ENCODE results near the gene ANKRD27. TPM values are rescaled to one million over a fixed set of nuclear protein-coding genes. Genes with fewer than 3 reads are reported as not detected.
"Not testable (repeated sequence)": the region's sequence is repeated elsewhere in the genome, so short reads cannot be mapped to it uniquely, and the experiment has no call there.

ANKRD27 gene
- total RNA-seq (2014; rRNA removed; shearing (Covaris generic)) = 17.8 and 18.5 TPM in 2 replicates
- polyA plus RNA-seq (2014; cell fraction: nucleus; rRNA removed) = 31.0 and 34.4 TPM in 2 replicates

DNA sequence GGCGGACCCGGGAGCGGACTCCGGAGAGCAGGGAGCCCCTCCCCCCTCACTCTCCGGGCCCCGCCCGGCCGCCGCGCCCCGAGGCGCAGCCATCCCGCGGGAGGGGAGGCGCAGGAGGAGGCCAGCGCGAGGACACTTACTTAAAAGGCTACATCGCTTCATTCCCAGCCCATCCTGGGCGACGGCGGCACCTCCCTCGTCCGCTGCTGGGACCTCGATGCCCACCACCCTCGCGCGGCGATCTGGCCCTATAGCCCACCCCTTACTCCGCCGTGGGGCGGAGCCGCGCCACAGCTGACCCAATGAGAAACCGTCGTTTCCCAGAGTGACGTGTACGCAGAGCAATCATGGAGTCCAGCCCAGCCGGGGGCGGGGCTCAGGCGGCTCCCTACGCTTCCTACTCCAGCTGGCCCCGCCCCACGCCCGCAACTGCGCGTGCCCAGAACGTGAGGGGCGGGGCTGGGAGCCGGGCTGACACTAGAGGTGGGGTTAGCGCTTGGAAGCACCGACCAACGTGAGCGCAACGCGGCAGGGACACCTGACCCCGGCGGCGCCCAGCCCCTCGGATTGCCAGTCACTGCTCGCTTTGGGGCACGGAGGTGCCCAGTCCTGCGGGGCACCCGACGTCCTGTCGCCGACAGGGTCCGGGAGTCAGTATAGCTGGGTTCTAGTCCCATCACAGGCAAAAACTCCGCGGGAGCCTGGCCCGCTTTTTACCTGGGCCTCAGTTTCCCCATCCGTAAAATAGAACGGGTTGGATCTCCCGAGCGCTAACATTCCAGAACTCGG, at the start of gene ANKRD27:
Gene ANKRD27 (minus strand): TSS at position 250 of the 789 bp plus-strand sequence. CDS start 16,165 bp downstream, outside the sequence.
- peak; percentile 96 for DNase-seq (ENCODE audit: extremely low read depth, low read depth)

DNA sequence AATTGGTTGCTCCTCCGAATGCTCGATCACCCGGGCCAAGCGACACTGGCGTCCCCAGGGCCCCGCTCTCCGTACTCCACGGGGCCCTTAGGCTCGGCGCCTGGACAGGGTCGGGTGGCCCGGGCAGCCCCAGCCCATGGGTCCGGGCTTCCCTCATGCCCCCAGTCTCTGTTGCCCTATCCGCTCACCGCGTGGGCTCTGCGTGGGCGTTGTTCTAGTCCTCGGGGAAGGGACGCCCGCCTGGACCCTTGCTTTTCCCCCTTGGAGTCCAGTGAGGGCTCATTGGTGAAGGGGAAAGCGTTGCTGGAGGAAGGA, 45.9 kb upstream of the ANKRD27 start:
- DNase-seq (ENCODE audit: extremely low read depth, low read depth) = no peak

DNA sequence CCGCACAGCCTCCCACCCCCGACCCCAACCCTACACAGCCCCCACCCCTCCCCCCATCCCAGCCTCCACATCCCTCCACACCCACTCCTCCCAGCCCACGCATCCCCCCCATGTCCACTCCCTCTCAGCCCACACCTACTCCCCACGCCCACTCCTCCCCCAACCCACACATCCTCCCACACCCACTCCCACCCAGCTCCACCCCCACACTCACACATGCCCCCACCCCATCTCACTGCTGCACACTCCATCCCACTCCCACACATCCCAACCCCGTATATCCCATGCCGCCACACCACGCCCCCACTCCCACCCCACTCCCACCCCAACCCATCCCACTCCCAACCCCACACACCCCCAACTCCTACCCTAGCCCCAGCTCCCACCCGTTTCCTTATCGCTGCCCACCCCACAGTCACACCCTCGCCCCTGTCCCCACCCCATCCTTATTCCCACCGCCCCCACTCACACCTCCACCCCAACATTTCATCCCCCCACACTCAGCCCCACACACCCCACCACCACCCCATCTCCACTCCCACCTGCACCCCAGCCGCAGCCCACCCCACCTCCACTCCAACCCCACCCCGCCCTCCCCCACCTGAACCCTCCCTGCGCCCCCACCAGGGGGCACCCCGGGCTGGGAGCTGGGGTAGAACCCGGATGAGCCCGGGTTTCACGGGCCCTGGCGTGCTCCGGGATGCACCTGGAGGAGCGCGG, 45.4 kb upstream of the ANKRD27 start:
- no peak for DNase-seq (ENCODE audit: extremely low read depth, low read depth)

DNA sequence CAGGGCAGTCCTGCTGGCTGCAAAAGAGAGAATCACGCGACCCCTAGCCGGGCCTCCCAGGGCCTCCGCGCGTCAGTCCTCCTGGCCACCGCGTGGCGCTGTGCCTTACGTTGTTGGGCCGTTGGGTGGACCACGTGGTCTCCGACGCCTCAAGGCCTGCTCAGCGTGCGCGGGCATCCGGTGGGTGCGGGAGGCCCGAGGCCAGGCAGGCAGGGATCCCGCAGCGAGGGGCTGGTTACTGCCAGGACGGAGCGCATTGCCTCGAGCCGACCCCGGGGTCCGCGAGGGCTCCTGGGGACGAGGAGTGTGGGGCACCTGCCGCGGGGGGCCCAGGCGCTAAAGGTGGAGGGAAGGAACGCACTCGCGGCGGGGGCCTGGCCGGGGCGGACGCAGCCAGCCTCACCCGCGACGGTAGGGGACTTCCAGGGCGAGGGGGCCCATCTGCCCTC, 44.7 kb upstream of the ANKRD27 start, which contains the start of gene TDRD12:
Gene TDRD12 (plus strand): TSS at position 157 of the 449 bp plus-strand sequence. CDS start 306 bp downstream, outside the sequence.
- DNase-seq (ENCODE audit: extremely low read depth, low read depth) = no peak

DNA sequence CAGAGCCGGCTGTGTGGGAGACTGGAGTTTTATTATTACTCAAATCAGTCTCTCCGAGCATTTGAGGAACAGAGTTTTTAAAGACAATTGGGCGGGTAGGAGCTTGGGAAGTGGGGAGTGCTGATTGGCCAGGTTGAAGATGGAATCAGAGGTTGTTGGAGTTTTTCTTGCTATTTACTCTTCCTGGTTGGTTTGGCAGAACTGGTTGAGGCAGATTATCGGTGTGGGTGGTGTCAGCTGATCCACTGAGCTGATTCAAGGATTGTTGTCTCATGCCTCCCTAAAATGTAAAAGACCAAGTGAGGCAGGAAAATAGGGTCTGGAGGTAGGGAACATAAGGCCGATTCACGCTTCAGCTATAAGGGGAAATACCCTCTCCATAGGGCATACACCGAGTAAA, 43.3 kb upstream of the ANKRD27 start:
- no peak for DNase-seq (ENCODE audit: extremely low read depth, low read depth)

DNA sequence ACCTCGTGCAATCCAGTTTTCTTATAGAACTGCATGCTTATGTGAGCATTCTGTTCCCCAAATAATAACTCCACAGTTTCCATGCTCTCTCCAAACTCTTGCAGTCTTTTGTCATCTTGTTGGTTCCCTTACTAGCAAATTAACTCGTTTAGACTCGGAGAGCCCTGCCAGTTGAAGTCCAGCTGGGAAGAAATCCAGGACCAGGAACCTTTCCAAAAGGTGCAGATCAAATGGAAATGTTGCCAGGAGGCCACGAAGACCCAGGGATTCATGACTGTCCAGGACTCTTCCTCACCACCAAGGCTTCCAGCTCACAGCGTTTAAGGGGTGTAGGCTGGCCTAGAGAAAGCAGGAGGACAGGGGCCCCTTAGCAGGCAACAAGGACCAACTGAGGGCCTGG, 42.5 kb upstream of the ANKRD27 start:
- DNase-seq (ENCODE audit: extremely low read depth, low read depth) = no peak

DNA sequence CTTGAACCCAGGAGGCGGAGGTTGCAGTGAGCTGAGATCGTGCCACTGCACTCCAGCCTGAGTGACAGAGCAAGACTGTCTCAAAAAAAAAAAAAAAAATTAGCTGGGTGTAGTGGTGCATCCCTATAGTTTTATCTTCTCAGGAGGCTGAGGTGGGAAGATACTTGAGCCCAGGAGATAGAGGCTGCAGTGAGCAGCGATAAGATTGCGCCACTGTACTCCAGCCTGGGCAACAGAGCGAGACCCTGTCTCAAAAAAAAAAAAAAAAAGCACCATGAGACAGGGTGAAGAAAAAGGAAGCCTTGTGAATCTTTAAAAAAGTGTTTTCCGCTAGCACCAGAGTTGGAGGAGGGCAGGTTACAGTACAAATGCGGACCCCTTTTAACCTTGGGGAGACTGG, 41.2 kb upstream of the ANKRD27 start:
- DNase-seq (ENCODE audit: extremely low read depth, low read depth) = not testable (repeated sequence)

DNA sequence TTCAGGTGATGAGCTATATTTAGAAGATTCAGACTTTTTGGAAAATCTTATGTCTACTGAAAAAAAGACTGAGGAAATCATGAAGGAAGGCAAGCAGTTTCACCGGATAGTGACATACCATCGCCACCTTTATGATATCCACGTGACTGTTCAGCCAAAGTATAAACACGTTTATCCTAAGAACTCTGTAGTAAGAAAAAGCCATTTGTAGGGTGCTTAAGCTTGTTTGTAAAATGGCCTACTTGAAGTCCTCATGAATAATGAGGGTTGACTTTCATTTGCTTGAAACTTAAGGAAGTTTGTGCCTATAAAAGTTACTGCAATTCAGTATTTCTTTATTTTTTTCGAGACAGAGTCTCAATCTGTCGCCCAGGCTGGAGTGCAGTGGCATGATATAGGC, 36.8 kb upstream of the ANKRD27 start:
- DNase-seq (ENCODE audit: extremely low read depth, low read depth) = no peak

DNA sequence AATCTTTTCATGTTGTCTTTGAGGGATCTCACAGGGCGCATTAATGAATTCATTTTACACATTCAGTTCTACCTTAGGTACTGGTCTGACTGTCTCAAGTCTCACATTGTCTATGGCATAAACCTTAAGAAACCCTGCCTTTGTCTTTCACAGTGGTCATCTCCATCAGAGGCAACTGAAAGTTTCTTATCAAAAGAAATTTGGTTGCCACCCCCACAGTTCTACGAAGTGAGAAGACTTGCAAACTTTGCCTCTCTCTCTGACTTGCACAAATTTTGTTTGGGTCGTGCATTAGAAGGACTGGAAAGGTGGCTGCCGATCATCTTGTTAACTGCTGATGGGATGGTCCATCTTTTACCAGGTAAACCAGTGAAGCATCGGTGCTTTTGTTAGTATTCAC, 34.1 kb upstream of the ANKRD27 start:
- no peak for DNase-seq (ENCODE audit: extremely low read depth, low read depth)

DNA sequence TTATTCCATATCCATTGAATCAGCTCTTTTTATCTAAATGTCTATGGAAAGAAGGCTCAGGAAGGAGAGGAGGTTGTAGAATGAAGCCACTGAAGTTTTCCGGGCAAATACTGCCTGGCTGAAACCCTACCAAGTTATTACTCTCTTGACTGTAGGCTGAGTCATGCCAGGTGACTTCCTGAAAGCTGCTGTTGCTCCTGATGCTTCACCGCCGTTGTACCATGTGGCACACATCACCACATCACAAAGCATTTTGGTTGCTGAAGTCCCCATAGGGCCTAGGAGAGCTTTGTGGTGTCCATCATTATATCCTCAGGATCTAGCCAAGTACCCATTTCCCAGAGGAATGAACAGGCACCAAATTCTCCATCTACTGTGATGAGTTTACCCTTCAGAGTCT, 33.5 kb upstream of the ANKRD27 start:
- DNase-seq (ENCODE audit: extremely low read depth, low read depth) = no peak

DNA sequence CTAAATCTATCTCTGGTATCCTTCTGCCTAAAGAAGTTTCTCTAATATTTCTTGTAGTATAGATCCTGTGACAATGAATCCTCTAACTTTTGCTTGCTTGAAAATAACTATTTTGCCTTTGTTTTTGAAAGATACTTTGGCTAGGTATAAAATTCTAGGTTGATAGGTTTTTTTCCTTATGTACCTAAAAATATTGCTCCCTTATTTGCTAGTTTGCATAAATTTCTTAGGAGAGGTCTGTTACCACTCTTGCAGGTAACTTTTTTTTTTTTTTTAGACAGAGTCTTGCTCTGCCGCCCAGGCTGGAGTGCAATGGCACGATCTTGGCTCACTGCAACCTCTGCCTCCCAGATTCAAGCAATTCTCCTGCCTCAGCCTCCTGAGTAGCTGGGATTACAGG, 29.0 kb upstream of the ANKRD27 start:
- DNase-seq (ENCODE audit: extremely low read depth, low read depth) = not testable (repeated sequence)

DNA sequence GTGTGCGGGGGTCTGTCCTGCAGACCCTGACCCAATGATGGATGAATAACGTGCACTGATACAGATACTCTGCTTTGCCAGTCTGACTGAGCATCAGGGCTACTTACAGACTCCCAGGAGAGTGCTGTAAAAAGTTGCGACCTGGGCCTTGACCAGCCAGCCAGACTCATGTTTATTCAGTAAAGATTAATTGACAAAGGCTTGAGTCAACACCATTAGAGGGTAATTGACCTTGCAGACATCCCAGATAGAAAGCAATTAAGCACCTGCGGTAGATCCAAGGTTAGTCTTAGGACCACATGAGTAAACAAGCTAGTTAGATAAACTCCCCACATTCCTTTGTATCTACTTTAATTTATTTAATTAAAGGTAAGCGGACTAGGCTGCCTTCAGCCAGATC, 27.0 kb upstream of the ANKRD27 start:
- no peak for DNase-seq (ENCODE audit: extremely low read depth, low read depth)

DNA sequence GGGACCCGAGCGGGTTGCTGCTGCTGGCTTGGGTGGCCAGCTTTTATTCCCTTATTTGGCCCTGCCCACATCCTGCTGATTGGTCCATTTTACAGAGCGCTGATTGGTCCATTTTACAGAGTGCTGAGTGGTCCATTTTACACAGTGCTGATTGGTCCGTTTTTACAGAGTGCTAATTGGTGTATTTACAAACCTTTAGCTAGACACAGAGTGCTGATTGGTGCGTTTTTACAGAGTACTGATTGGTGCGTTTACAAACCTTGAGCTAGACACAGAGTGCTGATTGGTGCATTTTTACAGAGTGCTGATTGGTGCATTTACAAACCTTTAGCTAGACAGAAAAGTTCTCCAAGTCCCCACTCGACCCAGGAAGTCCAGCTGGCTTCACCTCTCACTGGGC, 25.1 kb upstream of the ANKRD27 start:
- DNase-seq (ENCODE audit: extremely low read depth, low read depth) = not testable (repeated sequence)

DNA sequence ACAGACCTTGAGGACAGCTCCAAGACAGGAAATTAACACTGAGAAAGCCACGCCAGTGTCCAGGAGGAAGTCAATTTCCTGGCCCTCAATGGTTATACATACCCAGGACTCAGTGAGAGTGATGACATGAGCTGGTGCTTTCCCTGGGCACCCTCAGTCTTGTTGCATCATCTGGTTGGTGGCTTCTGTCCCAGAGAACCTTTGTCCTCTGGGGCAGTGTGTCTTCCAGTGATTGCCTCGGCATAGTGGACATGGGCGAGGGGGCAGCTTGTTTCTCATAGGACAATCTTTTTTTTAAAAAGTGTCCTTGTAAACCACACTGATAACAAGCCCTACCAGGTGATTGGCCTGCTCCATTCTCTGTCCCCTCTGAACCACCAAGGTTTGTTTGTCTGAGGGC, 21.8 kb upstream of the ANKRD27 start:
- not testable (repeated sequence) for DNase-seq (ENCODE audit: extremely low read depth, low read depth)

DNA sequence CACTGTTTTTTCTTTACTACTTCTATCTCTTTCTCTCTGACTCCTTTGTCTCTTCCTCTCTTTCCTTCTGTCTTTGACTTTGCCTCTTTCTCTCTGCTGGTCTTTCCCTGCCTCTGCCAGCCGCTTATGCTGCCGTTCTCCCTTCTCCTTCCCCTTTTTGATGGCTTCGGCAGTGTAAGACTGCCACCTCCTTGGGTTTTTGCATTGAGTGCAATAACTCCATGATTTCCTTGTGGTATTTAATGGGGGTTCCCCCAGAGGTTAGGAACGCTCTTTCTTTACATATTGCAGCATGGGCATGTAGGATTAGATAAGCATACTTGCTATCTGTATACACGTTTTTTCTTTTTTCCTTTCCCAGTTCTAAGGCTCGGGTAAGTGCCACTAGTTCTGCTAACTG, 20.5 kb upstream of the ANKRD27 start:
- not testable (repeated sequence) for DNase-seq (ENCODE audit: extremely low read depth, low read depth)

DNA sequence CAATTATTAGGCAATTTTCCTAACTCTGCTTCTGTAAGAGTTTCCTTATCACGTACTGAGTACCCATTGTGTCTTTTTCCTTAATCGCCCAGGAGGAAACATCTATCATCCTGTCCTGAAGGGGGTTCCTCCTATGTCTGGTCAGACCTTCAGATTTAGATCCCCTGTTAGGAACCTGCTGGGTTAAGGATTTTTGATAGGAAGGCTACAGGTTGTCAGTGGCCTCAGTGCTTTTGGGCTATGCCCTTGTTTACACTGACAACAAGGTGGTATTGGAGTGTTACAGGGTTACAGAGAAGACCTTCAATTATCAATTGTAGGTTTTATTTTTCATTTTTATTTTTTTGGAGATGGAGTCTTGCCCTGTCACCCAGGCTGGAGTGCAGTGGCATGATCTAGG, 19.9 kb upstream of the ANKRD27 start:
- not testable (repeated sequence) for DNase-seq (ENCODE audit: extremely low read depth, low read depth)

DNA sequence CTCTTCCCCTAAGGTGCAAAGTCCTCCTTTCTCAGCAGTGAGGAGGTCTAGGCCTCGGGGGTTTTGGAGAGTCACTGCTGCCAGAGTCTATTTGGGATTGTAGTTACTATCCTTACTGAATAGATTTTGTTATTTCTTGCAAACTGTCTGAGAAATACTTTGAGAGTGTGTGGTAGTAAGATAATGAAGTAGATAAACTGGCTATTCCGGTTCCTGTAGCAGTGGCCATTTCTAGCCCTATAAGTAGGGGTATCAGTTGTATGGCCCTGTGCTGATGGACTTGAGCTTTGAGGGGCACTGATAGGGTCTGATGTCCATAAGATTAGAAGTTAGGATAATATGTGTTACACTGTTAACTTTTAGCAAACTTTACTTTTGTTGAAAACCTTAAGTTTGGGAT, 19.3 kb upstream of the ANKRD27 start:
- DNase-seq (ENCODE audit: extremely low read depth, low read depth) = not testable (repeated sequence)

DNA sequence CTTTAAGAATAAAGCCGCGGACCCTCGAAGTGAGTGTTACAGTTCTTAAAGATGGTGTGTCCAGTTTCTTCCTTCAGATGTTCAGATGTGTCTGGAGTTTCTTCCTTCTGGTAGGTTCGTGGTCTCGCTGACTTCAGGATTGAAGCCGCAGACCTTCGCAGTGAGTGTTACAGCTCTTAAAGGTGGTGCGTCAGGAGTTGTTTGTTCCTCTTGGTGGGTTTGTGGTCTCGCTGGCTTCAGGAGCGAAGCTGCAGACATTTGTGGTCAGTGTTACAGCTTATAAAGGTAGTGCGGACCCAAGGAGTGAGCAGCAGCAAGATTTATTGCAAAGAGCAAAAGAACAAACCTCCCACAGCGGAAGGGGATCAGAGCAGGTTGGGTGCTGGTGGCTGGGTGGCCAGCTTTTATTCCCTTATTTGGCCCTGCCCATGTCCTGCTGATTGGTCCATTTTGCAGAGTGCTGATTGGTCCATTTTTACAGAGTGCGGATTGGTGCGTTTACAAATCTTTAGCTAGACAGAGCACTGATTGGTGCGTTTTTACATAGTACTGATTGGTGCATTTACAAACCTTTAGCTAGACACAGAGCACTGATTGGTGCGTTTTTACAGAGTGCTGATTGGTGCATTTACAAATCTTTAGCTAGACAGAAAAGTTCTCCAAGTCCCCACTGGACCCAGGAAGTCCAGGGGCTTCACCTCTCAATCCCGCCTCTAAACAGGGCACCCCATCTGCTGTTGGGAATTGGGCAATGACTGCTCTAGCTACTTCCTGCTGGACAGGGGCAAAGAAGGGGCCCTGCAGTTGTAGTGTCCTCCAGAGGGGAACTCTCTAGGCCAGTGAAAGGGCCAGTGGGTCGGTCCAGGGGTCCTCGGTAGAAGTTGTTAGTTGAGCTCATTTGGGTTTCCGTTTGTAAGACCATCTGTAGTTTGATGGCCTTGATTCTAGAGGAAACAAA, 18.4 kb upstream of the ANKRD27 start:
- not testable (repeated sequence) for DNase-seq (ENCODE audit: extremely low read depth, low read depth)

DNA sequence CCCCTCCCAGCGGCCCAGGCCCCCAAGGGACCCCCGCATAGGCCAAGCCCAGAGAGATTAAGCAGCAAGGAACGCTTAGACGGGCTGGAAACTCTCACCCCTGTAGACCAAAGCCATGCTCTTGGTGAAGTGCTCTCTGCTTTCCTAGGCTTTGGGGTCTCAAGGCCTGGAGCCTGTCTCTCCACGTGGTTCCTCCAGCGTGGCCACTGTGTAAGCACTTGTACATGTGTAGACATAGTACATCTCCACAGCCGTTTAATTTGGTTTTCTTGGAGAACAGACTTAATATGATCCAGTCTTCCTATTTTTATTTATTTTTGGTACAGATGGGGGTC, 17.7 kb upstream of the ANKRD27 start:
- no peak for DNase-seq (ENCODE audit: extremely low read depth, low read depth)

DNA sequence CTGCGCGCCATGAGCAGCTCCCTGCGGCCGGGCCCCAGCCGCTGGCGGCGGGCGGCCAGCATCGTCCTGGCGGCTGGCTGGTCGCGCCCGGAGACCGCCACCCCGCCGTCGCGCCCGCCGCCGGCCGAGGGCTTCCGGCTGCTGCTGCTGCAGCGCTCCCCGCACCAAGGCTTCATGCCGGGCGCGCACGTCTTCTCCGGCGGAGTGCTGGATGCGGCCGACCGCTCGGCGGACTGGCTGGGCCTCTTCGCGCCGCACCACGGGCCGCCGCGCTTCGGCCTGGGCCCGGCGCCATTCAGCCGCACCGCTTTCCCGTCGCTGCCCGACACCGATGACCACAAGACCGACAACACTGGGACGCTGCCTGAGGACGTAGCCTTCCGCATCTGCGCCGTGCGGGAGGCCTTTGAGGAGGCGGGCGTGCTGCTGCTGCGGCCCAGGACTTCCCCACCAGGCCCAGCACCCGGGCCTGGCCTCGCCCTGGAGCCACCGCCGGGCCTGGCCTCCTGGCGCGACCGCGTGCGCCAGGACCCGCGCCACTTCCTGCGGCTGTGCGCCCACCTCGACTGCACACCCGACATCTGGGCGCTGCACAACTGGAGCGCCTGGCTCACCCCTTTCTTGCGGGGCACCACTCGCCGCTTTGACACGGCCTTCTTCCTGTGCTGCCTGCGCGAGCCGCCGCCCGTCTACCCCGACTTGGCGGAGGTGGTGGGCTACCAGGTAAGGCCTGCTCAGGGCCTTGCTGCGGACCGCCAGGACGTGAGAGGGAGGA, 17.2 kb upstream of the ANKRD27 start:
- DNase-seq (ENCODE audit: extremely low read depth, low read depth) = no peak

Measured in NCI-H460 (cell line).